T-helper 1 cell treated with Interleukin-12 subunit alpha and Interleukin-12 subunit beta and Interleukin-4 antibody, amounts not matched to agents 30 μg/mL and 1 μg/mL, for 36 hours (primary cell): ENCODE data around the gene RCAN2.

Source experiments
- H3K27ac Mint-ChIP-seq: one replicate; pipeline ENCODE4 v1.8.0; 2021; ENCODE audit warnings: mild to moderate bottlenecking, mixed read lengths
- H3K27me3 Mint-ChIP-seq: one replicate; pipeline ENCODE4 v1.8.0; 2021; ENCODE audit warnings: low read depth, mixed read lengths
- H3K36me3 Mint-ChIP-seq: one replicate; pipeline ENCODE4 v1.8.0; 2021; ENCODE audit warnings: low read depth, mixed read lengths
- H3K4me1 Mint-ChIP-seq: one replicate; pipeline ENCODE4 v1.8.0; 2021; ENCODE audit warnings: low read depth, mixed read lengths
- H3K4me3 Mint-ChIP-seq: one replicate; pipeline ENCODE4 v1.8.0; 2021; ENCODE audit warnings: mild to moderate bottlenecking, moderate library complexity, mixed read lengths
- H3K9me3 Mint-ChIP-seq: one replicate; pipeline ENCODE4 v1.8.0; 2021; ENCODE audit warnings: mixed read lengths

Gene RCAN2

DNA sequence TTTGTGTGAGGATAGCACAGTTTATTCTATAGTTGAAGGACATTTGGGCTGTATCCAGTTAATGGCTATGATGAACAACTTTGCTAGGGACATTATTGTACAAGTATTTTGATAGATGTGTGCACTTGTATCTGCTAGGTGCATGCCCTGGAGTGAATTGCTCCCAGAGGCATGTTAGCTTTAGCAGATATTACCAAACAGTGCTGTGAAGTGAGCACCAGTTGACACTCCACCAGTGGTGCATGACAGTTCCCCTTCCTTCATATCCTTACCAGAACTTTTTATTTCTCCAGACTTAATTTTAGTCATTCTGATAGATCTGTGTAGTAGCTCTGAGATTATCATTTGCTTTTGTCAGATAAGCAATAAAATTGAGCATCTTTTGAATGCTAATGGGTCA lies 271.6 kb downstream of the RCAN2 start:
- H3K4me1 Mint-ChIP-seq = peaks cover 3% of the 10 kb centered on the region
- no peaks in the 10 kb centered on the region for H3K9me3 Mint-ChIP-seq
- no peaks in the 10 kb centered on the region for H3K27me3 Mint-ChIP-seq
- H3K36me3 Mint-ChIP-seq = no peaks in the 10 kb centered on the region
- no peak overlapping the region for H3K27ac Mint-ChIP-seq
- H3K4me3 Mint-ChIP-seq = no peak overlapping the region

- Mint-ChIP-seq H3K9me3 (no peaks in the 10 kb centered on the region), H3K27ac (no peak overlapping the region), H3K4me3 (no peak overlapping the region), H3K4me1 (peaks cover 3% of the 10 kb centered on the region), H3K27me3 (no peaks in the 10 kb centered on the region), H3K36me3 (no peaks in the 10 kb centered on the region)
Observed at GRCh38 chr6:46218457-46218856, 272.8 kb downstream of the RCAN2 start.

DNA sequence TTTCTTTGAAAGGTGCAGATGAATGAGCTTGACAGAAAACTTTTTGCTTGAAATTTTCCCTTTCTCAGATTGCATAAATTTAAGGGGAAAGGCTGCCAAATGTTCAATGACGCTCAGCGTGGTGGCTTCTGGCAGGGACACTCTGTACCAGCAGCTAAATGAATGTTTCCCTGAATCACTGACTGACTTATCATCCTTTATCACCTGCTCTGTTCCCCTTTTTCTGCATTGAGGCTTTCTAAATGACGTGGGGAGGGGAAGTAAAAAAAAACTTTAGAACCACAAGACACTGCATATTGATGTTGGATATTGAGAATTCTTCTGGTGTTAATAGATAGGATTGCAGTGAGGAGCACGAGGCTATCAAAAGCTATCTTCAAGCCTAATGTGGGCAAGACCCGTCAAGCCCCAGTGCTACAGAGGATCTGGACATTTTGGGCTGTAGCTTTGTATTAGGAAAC lies 273.5 kb downstream of the RCAN2 start:
- Mint-ChIP-seq H3K4me1 (peaks cover 3% of the 10 kb centered on the region), H3K9me3 (no peaks in the 10 kb centered on the region), H3K4me3 (no peak overlapping the region), H3K27ac (no peak overlapping the region), H3K27me3 (no peaks in the 10 kb centered on the region), H3K36me3 (no peaks in the 10 kb centered on the region)

DNA sequence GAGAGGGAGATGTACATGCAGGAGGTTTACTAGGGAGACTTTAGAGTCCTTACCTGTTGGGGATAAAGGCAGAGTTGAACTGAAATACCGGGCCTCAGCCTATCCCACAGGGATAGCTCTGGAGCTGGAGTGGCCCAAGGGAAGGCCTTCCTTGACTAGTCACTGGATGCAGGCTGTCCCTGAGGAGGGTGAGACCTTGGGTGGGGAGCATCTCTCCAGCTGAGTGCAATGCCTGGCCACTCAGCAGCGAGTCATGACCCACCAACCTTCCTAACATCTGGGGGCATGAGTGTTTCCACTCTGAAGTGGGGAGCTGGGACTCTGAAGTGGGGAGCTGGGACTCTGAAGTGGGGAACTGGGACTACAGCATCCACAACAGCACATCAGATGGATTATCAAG lies 274.4 kb downstream of the RCAN2 start:
- H3K4me3 Mint-ChIP-seq = no peak overlapping the region
- no peak overlapping the region for H3K27ac Mint-ChIP-seq
- H3K4me1 Mint-ChIP-seq = peaks cover 3% of the 10 kb centered on the region
- no peaks in the 10 kb centered on the region for H3K27me3 Mint-ChIP-seq
- H3K36me3 Mint-ChIP-seq = no peaks in the 10 kb centered on the region
- no peaks in the 10 kb centered on the region for H3K9me3 Mint-ChIP-seq

DNA sequence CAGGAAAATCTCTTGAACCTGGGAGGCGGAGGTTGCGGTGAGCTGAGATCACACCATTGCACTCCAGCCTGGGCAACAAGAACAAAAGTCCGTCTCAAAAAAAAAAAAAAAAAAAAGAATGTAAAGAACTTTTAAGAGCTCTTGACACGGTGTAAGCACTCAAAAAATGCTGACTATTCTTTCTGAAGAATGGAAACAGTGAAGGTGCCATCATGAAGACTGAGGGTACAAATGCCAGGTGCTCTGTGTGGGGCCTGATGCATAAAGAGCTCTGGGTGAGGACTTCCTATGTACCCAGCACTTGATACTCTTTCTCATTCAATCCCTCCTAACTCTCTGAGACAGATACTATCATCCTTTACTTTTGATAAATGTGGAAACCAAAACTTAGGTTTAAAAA lies 275.5 kb downstream of the RCAN2 start:
- Mint-ChIP-seq H3K36me3 (no peaks in the 10 kb centered on the region), H3K27ac (no peak overlapping the region)

GRCh38 chr6:46215213-46215612 lies 276.0 kb downstream of the RCAN2 start:
- peaks cover 5% of the 10 kb centered on the region for H3K27me3 Mint-ChIP-seq
- no peaks in the 10 kb centered on the region for H3K36me3 Mint-ChIP-seq
- no peak overlapping the region for H3K27ac Mint-ChIP-seq
- H3K4me1 Mint-ChIP-seq = no peaks in the 10 kb centered on the region
- no peaks in the 10 kb centered on the region for H3K9me3 Mint-ChIP-seq
- H3K4me3 Mint-ChIP-seq = no peak overlapping the region

More for the DNA sequence above, 275.5 kb downstream of the RCAN2 start:
- Mint-ChIP-seq H3K9me3 (no peaks in the 10 kb centered on the region), H3K27me3 (peaks cover 2% of the 10 kb centered on the region), H3K4me3 (no peak overlapping the region), H3K4me1 (peaks cover 2% of the 10 kb centered on the region)

- Mint-ChIP-seq H3K27ac (no peak overlapping the region), H3K36me3 (no peaks in the 10 kb centered on the region), H3K27me3 (peaks cover 8% of the 10 kb centered on the region), H3K4me1 (no peaks in the 10 kb centered on the region), H3K9me3 (no peaks in the 10 kb centered on the region), H3K4me3 (no peak overlapping the region)
Observed at GRCh38 chr6:46211917-46212316, 279.3 kb downstream of the RCAN2 start.

- Mint-ChIP-seq H3K27me3 (peaks cover 8% of the 10 kb centered on the region), H3K36me3 (no peaks in the 10 kb centered on the region), H3K27ac (no peak overlapping the region), H3K9me3 (no peaks in the 10 kb centered on the region), H3K4me1 (no peaks in the 10 kb centered on the region), H3K4me3 (no peak overlapping the region)
Observed at GRCh38 chr6:46210294-46210693, 281.0 kb downstream of the RCAN2 start.

- H3K4me1 Mint-ChIP-seq = no peaks in the 10 kb centered on the region
- no peaks in the 10 kb centered on the region for H3K9me3 Mint-ChIP-seq
- no peaks in the 10 kb centered on the region for H3K36me3 Mint-ChIP-seq
- H3K4me3 Mint-ChIP-seq = no peak overlapping the region
- peaks cover 8% of the 10 kb centered on the region for H3K27me3 Mint-ChIP-seq
- no peak overlapping the region for H3K27ac Mint-ChIP-seq
Observed at GRCh38 chr6:46208303-46208702, 282.9 kb downstream of the RCAN2 start.

GRCh38 chr6:46207174-46207573 lies 284.1 kb downstream of the RCAN2 start:
- H3K27me3 Mint-ChIP-seq = peaks cover 18% of the 10 kb centered on the region
- no peaks in the 10 kb centered on the region for H3K9me3 Mint-ChIP-seq
- no peaks in the 10 kb centered on the region for H3K36me3 Mint-ChIP-seq
- H3K4me3 Mint-ChIP-seq = no peak overlapping the region
- no peak overlapping the region for H3K27ac Mint-ChIP-seq
- no peaks in the 10 kb centered on the region for H3K4me1 Mint-ChIP-seq

- H3K27me3 Mint-ChIP-seq = peaks cover 15% of the 10 kb centered on the region
- no peaks in the 10 kb centered on the region for H3K9me3 Mint-ChIP-seq
- no peaks in the 10 kb centered on the region for H3K36me3 Mint-ChIP-seq
- H3K4me3 Mint-ChIP-seq = no peak overlapping the region
- H3K27ac Mint-ChIP-seq = no peak overlapping the region
- no peaks in the 10 kb centered on the region for H3K4me1 Mint-ChIP-seq
Observed at GRCh38 chr6:46204880-46205650, 286.2 kb downstream of the RCAN2 start.

- no peak overlapping the region for H3K27ac Mint-ChIP-seq
- no peaks in the 10 kb centered on the region for H3K9me3 Mint-ChIP-seq
- no peaks in the 10 kb centered on the region for H3K36me3 Mint-ChIP-seq
- H3K4me3 Mint-ChIP-seq = no peak overlapping the region
- peaks cover 15% of the 10 kb centered on the region for H3K27me3 Mint-ChIP-seq
- no peaks in the 10 kb centered on the region for H3K4me1 Mint-ChIP-seq
Observed at GRCh38 chr6:46203391-46204177, 287.7 kb downstream of the RCAN2 start.

DNA sequence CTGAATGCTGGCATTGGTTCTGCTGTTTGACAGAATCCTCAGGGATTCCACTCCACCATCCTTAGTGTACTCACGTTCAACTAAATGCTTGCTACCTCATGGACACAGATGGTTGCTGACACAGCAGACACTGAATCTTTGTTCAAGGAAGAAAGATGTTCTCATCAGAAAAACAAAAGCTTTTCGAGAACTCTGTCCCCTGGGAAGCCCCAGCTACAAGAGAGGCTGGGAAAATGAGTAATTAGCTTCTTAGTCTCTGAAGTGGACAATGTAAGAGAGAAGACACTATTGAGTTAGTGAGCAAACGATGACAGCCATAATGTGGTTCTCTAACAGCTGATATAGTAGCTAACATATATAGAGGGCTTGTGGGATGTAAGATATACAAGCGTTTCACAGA lies 289.5 kb downstream of the RCAN2 start:
- peaks cover 12% of the 10 kb centered on the region for H3K27me3 Mint-ChIP-seq
- no peaks in the 10 kb centered on the region for H3K36me3 Mint-ChIP-seq
- H3K4me1 Mint-ChIP-seq = no peaks in the 10 kb centered on the region
- H3K9me3 Mint-ChIP-seq = no peaks in the 10 kb centered on the region
- no peak overlapping the region for H3K4me3 Mint-ChIP-seq
- H3K27ac Mint-ChIP-seq = no peak overlapping the region

DNA sequence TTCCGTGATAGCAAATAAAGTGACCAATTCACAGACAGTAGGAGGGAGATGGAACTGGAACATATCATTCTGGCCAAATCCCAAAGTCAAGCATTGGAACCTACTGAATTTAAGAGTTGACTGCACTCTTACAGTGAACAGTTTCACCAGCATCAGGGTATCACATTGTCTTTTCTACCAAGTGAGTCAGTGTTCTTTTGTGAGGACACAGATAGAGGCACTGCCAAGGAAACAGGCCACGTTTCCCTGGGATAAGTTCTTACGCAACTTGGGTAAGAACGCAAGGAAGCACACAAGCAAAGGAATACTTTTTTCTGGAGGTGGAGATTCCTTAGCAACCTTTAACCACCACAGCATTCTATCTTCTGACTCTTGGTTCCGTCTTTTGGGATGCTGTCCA lies 291.9 kb downstream of the RCAN2 start:
- Mint-ChIP-seq H3K4me3 (no peak overlapping the region), H3K27ac (no peak overlapping the region), H3K4me1 (no peaks in the 10 kb centered on the region), H3K9me3 (no peaks in the 10 kb centered on the region), H3K36me3 (no peaks in the 10 kb centered on the region), H3K27me3 (peaks cover 15% of the 10 kb centered on the region)

- Mint-ChIP-seq H3K27me3 (peaks cover 28% of the 10 kb centered on the region), H3K4me1 (no peaks in the 10 kb centered on the region), H3K9me3 (no peaks in the 10 kb centered on the region), H3K36me3 (no peaks in the 10 kb centered on the region), H3K27ac (no peak overlapping the region), H3K4me3 (no peak overlapping the region)
Observed at GRCh38 chr6:46191961-46192360, 299.3 kb downstream of the RCAN2 start.
